HG03439 (cell line): ENCODE results near the gene NOC4L.
"Not testable (repeated sequence)": the region's sequence is repeated elsewhere in the genome, so short reads cannot be mapped to it uniquely, and the experiment has no call there.

Source experiments
- ATAC-seq: cut with Tn5 transposase; IDR thresholded peaks from one replicate; pipeline ENCODE4 v1.9.1; 2021; ENCODE audit warnings: mild to moderate bottlenecking, moderate library complexity; ENCODE audit not compliant: unreplicated experiment

The NOC4L gene

DNA sequence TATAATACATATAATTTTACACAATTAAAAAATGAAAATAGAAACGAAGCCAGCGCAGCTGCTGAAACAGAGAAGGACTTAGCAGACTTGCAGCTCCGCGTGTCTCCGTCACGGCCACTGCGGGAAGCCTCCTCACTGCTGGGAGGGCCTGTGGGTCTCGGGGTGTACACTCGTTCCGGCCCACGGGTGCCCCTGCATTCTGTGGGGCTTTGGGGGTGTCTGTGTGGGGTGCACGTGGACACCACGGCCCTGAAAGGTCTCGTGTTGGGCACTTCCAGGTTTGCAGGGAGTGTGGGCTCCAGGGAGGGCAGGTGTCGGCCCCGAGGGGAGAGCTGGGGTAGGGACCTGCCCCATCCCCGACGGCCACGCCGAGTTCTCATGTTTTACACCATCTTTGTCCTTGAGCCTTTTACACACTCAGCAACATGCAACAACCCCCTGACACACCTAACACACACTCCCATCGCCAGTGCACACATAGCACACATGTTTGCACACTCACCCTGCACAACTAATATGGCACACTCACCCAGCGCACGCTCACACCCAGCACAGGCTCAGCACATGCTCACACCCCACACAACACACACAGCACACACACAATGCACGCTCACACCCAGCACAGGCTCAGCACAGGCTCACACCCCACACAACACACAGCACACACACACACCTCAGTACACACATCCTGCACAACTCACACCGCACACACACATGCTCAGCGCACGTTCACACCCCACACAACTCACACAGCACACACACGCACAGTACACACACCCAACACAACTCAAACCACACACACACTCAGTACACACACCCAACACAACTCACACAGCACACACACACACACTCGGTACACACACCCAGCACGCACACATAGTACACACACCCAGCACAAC is 36.6 kb downstream of the NOC4L start:
- ATAC-seq: no peak

DNA sequence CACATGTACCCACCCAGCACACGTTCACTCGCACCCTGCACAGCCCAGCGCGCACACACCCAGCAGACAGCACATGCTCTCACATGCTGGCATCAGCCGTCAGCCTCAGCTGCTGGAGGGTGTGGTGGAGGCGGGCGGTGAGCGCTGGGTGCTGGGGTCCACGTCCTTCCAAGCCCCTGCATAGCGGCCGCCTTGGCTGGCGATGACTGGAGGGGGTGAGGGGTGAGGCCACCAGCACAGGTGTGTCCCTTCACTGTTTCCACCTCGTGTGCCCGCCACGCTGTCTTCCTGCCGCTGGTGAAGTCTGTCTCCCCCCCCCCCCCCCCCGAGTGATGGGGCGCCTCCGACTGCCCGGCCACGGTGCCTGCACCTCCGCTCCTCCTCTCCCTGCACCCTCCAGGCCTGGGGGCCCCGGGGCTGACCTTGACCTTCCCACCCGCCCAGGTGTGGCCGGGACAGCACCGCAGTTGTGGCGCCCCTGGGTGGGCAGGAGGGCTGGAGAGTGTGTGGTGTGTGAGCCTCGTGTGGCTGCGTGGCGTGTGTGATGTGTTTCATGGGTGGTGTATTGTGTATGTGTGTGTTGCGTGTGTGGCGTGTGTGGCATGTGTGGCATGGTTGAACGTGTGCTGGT is 37.4 kb downstream of the NOC4L start:
- no peak for ATAC-seq

DNA sequence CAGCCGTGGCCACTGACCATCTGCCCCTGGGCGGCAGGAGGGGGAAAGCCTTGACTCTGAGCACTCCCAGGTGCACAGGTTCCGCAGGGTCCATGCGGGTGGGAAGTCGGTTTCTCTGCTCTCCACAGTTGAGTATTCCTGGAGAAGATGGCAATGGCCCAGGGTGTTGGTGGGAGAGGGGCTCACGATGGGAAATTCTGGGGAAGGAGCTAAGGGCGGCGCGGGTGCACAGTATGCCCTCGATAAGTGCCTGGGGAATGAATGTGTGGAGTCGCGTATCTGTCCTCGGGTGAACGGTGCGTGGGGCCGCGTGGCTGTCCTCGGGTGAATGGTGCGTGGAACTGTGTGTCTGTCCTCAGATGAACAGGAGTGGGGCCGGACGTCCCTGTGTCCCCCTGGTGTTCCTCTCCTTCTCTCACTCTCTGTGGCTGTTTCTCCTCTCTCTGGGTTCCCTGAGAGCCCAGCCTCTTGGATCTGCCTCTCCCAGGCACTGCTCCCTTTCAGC is 38.0 kb downstream of the NOC4L start:
- no peak for ATAC-seq

DNA sequence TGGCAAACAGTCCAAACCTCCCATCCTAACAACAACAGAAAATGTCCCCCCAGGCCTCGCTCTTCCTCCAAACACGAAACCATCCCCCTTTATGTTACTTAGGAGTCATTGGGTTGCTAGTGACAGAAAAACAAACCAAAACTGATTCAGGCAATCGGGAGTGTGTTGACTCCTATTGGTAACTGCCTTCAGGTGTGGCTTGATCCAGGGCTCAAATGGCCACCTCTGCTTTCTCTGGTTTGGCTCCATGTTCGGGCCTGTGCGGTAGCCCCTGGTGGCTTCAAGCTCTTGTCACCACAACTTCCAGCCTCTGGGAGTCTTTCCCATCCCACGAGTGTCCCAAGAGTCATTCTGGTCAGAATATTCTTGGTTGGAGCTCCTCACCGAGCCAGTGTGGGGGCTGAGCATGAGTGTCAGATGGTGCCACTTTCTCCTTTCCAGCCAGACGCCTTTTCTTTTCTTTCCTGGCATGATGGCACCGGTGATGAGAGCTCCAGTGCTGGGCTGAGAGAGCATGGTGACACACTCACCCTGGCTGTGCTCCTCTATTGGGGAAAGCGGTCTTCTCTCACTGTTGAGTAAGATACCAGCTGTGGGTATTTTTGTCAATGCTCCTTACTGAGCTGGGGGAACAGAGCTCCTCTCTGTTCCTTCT is 38.6 kb downstream of the NOC4L start:
- no peak for ATAC-seq

DNA sequence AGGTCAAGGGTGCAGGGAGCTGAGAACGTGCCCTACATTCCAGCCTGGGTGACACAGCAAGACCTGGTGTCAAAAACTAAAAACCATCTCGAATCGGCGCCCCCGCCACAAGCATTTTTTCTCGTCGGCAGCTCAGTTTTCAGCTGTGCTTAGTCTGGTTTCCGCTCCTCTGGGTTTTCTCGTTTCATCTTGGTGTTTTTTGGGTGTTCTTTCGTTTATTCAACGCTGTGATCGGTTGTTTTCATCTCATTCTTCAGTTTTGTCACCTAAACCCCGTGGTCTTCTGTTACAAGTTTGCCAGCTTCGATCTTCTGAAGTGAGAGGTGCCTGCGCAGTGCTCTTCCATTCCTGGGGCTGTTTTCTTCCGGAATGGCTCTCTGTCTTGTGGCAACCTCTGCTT is 41.4 kb downstream of the NOC4L start:
- no peak for ATAC-seq

DNA sequence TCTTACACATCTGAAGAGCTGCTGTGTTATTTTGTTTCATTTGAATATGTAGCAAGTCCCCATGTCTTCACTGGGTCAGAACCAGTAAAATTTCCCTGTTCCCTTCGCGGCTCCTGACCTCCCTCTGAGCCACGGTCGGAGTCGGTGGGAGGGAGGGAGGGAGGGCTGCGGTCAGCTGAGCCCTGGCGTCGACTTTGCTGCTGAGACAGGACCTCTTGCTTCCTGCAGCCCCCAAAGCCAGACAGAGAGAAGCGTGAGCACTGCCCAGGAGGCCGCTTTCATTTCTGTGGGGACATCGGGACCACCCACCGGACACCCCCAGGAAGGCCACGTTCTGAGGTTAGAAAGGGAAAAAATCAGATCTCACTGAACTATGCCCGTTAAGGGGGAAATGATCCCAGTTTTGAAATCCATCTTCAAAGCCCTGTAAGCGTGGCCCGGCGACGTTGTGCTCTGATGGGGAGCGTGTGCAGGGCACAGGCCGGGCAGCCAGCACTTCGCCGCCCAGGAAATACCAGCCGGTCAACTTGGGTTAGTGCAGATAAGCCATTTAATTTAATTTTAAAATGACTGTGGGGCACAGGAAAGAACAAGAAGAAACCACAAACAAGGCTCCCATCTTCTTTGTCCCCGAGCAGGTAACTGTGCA is 42.1 kb downstream of the NOC4L start:
- ATAC-seq: no peak

DNA sequence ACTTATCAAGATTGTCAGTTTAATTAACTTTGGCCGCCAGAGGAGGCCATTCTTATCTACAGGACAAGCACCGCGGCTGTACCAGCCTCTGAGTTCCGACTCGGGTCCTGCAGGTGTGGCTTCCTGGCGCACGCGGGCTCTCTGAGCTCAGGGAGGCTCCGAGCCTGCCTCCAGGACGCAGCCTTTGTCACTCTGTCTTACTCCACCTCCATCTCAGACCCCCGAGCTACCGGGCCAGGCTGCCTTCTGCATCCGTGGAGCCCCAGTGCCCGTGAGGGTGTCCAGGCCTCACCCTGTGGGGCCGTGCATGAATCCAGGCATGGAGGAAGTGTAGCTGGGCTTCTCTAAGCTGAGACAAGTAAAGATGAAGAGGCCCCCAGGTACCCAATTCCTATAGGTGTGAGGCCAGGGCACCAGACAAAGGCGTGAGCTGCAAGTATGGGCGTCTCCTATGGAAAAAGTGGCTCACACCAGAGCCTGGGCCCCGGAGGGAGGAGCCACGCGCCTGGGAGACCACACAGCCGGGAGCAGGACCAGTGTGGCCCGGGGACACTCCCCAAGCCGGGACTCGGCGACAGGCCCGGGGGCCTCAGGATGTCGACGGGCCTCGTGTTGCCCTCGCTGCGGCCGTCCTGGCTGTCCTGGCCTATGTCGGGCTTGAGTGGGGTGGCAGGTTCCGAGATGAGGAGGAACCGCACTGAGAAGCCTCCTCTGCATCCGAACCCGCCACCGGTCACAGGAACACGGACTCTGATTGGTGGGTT is 42.8 kb downstream of the NOC4L start:
- no peak for ATAC-seq

DNA sequence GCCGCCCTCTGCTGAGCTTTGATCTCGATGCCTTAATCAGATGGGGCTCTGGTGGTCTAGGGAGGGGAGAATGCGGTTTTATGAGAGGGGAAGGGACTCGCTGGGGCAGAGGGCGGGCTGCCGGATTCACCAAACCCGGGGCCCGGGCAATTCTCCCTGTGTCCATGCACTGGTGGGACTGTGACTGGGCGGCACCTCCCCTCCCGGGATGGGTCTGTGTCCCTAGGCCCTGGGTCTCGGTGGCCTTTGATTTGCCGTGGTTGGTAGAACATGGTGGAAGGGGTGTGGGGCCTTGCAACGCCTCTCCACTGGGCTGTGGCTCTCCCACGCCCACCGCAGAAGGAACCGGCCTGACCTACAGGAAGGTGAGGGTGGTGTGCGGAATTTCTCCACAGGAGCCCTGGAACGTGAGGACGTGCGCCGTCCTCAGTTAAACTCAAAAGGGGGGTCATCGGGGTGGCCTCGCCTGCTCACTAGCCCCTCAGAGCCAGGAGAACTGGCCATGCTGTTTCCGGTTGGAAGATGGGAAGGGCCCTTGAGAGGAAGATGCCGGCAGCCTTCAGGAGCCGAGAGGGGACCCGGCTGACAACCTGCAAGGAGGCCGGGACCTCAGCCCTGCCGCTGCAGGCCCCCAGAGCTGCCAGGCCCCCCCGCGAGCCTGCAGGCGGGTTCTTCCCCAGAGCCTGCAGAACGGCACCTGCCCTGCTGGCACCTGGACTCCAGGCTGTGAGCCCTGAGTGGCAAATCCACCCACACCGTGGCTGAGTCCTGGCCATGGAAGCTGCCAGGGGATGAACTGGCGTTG is 43.6 kb downstream of the NOC4L start:
- no peak for ATAC-seq

DNA sequence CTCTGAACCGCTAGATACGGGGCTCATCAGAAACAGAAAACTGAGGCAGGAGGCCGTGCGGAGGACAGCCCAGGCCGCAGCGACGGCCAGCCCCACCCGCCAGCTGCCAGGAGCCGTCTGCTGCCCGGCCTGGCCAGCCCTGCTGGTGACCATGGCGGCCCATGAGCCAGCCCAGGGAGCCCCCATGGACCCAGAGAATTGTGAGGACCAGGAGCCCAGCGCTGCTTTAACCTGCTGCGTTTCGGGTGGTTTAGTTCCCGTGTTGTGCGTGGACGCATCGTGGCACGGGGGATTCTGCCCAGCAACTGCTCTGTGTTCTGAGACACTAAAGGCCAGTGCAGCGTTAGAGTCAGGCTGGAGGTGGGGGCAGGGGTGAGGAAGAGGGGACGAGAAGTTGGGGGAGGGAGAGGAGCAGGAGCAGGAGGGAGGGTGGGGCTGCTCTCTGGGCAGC is 44.2 kb downstream of the NOC4L start:
- ATAC-seq: no peak

DNA sequence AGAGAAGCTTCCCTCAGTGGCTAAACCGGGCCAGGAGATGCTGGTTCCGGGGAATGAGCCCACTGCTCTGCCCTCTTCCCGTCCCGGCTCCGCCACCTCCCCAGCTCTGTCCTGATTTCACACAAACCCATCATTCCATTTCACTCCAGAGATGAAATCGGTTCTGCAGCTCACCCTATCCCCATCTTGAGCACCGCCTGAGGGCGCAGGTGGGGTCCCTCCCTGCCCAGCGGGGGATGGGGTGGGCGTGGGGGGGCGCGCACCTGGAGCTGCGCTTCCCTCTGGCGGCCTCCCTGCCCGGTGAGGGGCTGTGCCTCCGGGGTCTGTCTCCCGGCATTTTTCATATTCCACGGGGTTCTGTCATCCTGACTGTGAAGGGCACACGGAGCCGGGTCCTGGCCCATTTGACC is 44.7 kb downstream of the NOC4L start:
- no peak for ATAC-seq

DNA sequence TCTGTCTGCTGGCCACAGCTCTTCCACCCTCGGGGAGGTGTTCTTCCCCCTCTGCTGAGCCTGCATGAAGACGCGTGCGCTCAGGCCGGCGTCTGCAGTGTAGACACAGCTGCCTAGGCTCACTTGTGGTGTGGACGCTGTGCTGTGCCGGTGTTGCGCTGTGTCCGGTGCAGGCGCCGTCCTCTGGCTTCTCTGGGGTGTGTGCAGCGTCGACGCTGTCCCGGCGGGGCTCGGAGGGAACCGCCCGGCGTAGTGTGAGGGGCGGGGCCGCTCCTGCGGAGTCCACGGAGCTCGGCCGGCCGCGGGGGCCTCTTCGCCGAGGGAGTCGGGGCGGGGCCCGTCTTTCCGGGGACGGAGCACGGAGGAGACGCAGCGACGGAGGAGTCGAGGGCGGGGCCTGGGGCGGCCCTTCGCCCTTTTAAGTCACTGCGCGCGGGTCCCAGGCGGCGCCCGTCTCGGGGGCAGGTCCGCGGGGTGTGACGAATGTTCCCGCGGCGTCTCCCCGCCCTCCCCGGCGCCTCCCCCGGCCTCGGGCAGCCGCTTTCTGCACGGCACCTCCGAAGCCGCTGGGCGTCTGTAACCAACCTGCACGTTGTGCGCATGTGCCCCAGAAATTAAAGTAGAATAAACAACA is 45.2 kb downstream of the NOC4L start:
- ATAC-seq: peak; percentile 79

DNA sequence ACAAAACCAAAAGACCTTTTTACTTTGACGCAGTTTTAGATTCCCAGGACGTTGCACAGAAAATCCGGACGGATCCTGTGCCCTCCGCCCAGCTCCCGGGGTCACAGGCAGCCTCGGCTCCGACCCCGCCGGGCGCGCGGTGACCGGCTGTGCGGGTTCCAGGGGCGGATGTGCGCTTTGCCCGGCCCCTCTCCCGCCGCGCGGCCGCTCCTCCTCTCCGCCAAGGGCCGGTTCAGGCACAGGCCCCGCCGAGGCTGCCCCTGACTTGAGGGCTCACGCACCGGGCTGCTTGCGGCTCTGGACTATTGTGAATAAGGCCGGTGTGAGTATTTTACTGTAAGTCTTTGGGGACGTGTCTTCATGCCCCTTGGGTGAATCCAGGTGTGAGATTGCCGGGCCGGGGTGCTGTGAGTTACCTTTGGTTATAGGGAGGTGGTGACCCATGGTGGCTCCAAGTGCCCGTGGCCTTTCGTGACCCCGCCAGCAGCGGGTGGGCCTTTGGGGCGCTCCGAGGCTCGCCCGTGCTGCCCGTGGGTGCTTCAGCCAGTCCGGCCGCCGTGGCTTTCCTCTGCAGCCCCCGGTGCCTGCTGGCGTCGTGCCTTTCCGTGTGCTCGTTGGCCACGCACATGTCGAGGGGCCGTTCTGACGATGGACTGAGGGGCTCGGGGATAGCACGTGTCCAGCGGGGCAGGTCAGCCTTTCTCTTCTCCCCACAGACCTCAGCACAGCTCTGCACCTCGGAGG is 45.9 kb downstream of the NOC4L start:
- peak; percentile 30 for ATAC-seq

DNA sequence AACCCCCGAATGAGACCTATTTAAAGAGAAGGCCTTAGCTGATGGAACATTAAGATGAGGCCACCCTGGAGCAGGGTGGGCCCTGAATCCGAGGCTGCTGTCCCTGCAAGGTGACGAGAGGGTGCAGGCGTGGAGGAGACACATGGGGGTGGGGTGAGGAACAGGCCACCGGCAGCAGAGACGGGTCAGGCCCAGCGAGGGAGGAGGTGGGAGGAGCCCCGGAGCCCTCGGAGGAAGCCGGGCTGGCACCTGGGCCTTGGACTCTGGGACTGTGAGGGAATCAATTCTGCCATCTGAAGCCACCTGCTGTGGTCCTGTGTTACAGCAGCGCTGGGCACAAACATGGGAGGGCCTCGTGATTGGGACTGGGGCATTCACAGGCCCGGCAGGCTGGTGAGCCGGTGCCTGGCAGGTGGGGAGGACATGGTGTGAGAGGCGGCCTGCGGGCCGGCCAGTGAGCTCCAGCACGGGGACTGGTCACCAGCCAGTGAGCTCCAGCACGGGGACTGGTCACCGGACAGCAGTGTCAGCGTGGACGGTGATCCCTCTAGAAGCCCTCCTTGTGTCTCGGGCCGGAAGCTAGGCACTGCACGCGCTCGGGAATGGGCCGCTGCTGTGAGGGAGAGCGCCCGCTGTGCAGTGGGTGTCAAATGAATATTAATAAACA is 46.7 kb downstream of the NOC4L start:
- no peak for ATAC-seq

DNA sequence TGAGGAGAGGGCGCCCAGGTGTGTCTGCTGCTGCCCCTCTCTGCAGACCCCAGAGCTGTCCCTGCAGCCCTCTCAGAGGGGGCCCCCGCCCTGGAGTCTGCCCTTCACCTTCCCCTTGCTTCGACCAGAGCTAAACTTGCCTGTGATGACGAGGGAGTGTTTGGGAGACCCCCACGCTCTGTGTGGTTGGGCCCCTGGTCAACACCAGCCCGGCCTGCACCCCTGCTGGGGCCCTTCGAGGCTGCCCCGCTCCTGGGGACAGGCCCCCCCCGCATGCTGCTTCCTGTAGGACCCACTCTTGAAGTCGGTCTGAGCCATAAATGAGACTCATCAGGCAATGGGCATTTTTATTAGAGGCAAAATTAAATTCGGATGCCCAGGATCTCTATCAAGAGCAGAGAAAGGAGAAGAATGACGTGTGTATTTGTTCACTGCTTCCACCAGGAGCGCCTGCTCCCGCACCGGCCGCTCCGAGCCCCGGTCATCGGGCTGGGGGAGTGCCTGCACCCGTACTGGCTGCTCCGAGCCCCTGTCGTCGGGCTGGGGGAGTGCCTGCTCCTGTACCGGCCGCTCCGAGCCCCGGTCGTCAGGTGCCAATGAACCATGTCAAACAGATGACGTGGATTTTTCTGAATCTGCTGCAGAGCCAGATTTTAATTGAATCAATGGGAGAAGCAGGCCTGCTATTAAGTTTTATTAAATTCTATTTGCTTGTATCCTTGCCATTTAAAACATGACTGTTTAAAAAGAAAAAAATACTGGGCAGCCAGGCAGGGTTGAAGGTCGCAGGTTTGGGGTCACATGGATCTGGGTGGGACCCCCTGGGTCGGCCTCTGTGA is 47.7 kb downstream of the NOC4L start:
- ATAC-seq: no peak

DNA sequence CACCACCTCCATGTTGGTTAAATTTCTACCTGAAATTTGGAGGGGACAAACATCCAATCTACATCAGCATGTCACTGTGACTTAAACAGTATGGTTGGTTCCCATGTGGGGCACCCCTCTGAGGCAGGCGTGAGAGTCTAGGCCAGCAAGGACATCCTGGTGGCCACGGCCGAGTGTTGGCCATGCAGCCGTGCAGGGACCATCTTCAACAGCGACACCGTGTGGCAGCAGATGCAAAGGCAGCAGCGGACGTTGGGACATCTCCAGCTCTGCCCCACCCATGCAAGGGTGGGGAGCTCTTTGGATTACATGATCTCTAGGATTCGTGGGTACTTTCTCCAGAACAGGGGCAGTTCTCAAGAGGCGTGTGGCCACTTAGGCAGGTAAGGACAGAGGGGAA is 49.8 kb downstream of the NOC4L start:
- no peak for ATAC-seq

DNA sequence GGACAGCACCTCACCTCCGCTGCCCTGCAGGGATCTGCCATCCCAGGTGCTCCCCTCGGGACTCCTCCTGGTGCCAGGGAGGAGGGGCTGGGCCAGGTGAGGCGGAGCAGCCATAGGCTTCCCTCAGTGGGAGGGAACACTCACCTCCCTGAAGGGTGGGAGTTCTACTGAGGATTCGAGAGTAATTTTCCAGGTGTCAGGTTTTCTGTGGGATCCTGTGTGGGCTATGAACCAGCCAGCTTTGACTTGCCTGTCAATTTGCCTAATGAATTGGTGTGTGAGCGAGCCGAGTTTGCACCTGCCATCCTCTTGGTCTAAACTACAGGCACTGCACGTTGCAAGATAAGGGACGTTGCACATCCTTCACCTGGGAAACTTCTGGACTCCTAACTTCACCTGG is 50.3 kb downstream of the NOC4L start:
- no peak for ATAC-seq

DNA sequence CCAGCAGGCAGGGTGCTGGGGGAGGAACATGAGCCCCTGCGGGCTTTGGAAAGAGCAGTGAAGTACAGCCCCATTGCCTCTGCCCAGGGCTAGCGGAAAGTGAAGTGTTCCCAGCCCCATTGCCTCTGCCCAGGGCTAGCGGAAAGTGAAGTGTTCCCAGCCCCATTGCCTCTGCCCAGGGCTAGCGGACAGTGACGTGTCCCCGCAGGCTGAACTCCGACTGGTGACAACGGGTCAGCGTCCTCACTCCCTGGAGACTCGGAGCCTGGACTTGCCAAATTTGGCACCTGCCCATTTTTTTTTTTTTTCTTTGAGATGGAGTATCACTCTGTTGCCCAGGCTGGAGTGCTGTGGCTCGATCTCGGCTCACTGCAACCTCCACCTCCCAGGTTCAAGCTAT is 51.0 kb downstream of the NOC4L start:
- not testable (repeated sequence) for ATAC-seq
